ENCODE measurements around the gene CANT1. TPM values are rescaled to one million over a fixed set of nuclear protein-coding genes. Genes with fewer than 3 reads are reported as not detected.
A peak's percentile ranks its signal among the peaks of the same experiment; 100 is the strongest.
"Not testable (repeated sequence)": the region's sequence is repeated elsewhere in the genome, so short reads cannot be mapped to it uniquely, and the experiment has no call there.

The CANT1 gene
- polyA plus RNA-seq, 4 donors = 16.8 to 90.5 (median 42.3) TPM

GRCh38 chr17:79026376-79027273 is 17.1 kb upstream of the CANT1 start:
- Histone ChIP-seq H3K4me3 (ENCODE audit: low read depth in 1 of 3, low read length in 3 of 3) (no peak overlapping the region), H3K27me3 (ENCODE audit: control insufficient read depth in 3 of 3, insufficient read depth in 3 of 3, low read length in 3 of 3) (peaks cover 0 to 50% (median 0%) of the 10 kb centered on the region in 3 donors), H3K9me3 (ENCODE audit: control insufficient read depth in 2 of 2, insufficient read depth in 1 of 2, low read depth in 1 of 2, low read length in 1 of 2) (no peaks in the 10 kb centered on the region), H3K36me3 (ENCODE audit: control insufficient read depth in 3 of 3, insufficient read depth in 2 of 3, low read depth in 1 of 3, low read length in 3 of 3) (no peaks in the 10 kb centered on the region), H3K4me1 (ENCODE audit: control insufficient read depth in 3 of 3, insufficient read depth in 2 of 3, low read depth in 1 of 3, low read length in 2 of 3) (peaks cover 3 to 44% (median 8%) of the 10 kb centered on the region in 3 donors), H3K27ac (ENCODE audit: low read depth in 1 of 3, low read length in 2 of 3) (peak overlapping the region in 1 of 3 donors; percentile 91)
- FAIRE-seq (no peak), DNase-seq (peak; percentile 73 to 84)
- 13 to 49% (median 39%) methylated on average over 16 of the region's 16 CpGs for WGBS, 3 donors

- FAIRE-seq = no peak
- peaks cover 3 to 50% (median 9%) of the 10 kb centered on the region in 3 donors for H3K4me1 ChIP-seq (ENCODE audit: control insufficient read depth in 3 of 3, insufficient read depth in 2 of 3, low read depth in 1 of 3, low read length in 2 of 3)
- DNase-seq = peak; percentile 15 to 19
These were observed 15.6 kb upstream of the CANT1 start for GRCh38 chr17:79024901-79025737.

GRCh38 chr17:79023886-79024771 is 14.6 kb upstream of the CANT1 start, which contains the start of gene C1QTNF1:
C1QTNF1 (plus strand) TSS chr17:79024169; CDS start chr17:79043969, 19,800 bp downstream.
- FAIRE-seq = no peak
- Histone ChIP-seq H3K27me3 (ENCODE audit: control insufficient read depth in 3 of 3, insufficient read depth in 3 of 3, low read length in 3 of 3) (peaks cover 0 to 47% (median 0%) of the 10 kb centered on the region in 3 donors), H3K27ac (ENCODE audit: low read depth in 1 of 3, low read length in 2 of 3) (peak within 1 kb of the TSS in 1 of 3 donors; percentile 38), H3K4me3 (ENCODE audit: low read depth in 1 of 3, low read length in 3 of 3) (peak within 1 kb of the TSS; percentile 31 to 57 (median 51)), H3K36me3 (ENCODE audit: control insufficient read depth in 3 of 3, insufficient read depth in 2 of 3, low read depth in 1 of 3, low read length in 3 of 3) (no peaks in the 10 kb centered on the region), H3K9me3 (ENCODE audit: control insufficient read depth in 2 of 2, insufficient read depth in 1 of 2, low read depth in 1 of 2, low read length in 1 of 2) (no peaks in the 10 kb centered on the region), H3K4me1 (ENCODE audit: control insufficient read depth in 3 of 3, insufficient read depth in 2 of 3, low read depth in 1 of 3, low read length in 2 of 3) (peaks cover 3 to 60% (median 14%) of the 10 kb centered on the region in 3 donors)
- WGBS, 3 donors = 2 to 3% (median 2%) methylated on average over 66 to 77 of the region's 77 CpGs
- peak; percentile 49 to 52 for DNase-seq

More at GRCh38 chr17:79024901-79025737, 15.6 kb upstream of the CANT1 start:
- peak overlapping the region in 2 of 3 donors; percentile 51 to 57 for H3K4me3 ChIP-seq (ENCODE audit: low read depth in 1 of 3, low read length in 3 of 3)
- H3K9me3 ChIP-seq (ENCODE audit: control insufficient read depth in 2 of 2, insufficient read depth in 1 of 2, low read depth in 1 of 2, low read length in 1 of 2) = no peaks in the 10 kb centered on the region
- WGBS, 3 donors = 28 to 49% (median 41%) methylated on average over 31 of the region's 31 CpGs
- H3K27me3 ChIP-seq (ENCODE audit: control insufficient read depth in 3 of 3, insufficient read depth in 3 of 3, low read length in 3 of 3) = peaks cover 0 to 50% (median 0%) of the 10 kb centered on the region in 3 donors
- no peaks in the 10 kb centered on the region for H3K36me3 ChIP-seq (ENCODE audit: control insufficient read depth in 3 of 3, insufficient read depth in 2 of 3, low read depth in 1 of 3, low read length in 3 of 3)
- H3K27ac ChIP-seq (ENCODE audit: low read depth in 1 of 3, low read length in 2 of 3) = peak overlapping the region in 1 of 3 donors; percentile 37

- no peak for FAIRE-seq
- peak overlapping the region in 1 of 3 donors; percentile 27 for H3K27ac ChIP-seq (ENCODE audit: low read depth in 1 of 3, low read length in 2 of 3)
- no peaks in the 10 kb centered on the region for H3K9me3 ChIP-seq (ENCODE audit: control insufficient read depth in 2 of 2, insufficient read depth in 1 of 2, low read depth in 1 of 2, low read length in 1 of 2)
- H3K4me3 ChIP-seq (ENCODE audit: low read depth in 1 of 3, low read length in 3 of 3) = no peak overlapping the region
- DNase-seq = no peak
- WGBS, 3 donors = 81 to 87% (median 87%) methylated on average over 12 of the region's 12 CpGs
- H3K4me1 ChIP-seq (ENCODE audit: control insufficient read depth in 3 of 3, insufficient read depth in 2 of 3, low read depth in 1 of 3, low read length in 2 of 3) = peaks cover 3 to 62% (median 14%) of the 10 kb centered on the region in 3 donors
- H3K36me3 ChIP-seq (ENCODE audit: control insufficient read depth in 3 of 3, insufficient read depth in 2 of 3, low read depth in 1 of 3, low read length in 3 of 3) = no peaks in the 10 kb centered on the region
- peaks cover 0 to 44% (median 0%) of the 10 kb centered on the region in 3 donors for H3K27me3 ChIP-seq (ENCODE audit: control insufficient read depth in 3 of 3, insufficient read depth in 3 of 3, low read length in 3 of 3)
These were observed 13.7 kb upstream of the CANT1 start for GRCh38 chr17:79023180-79023705.

- FAIRE-seq (no peak), DNase-seq (peak in 1 of 2 donors; percentile 54)
- 57 to 65% (median 63%) methylated on average over 9 of the region's 9 CpGs for WGBS, 3 donors
- H3K27me3 ChIP-seq (ENCODE audit: control insufficient read depth in 3 of 3, insufficient read depth in 3 of 3, low read length in 3 of 3) = peaks cover 0 to 37% (median 0%) of the 10 kb centered on the region in 3 donors
- no peaks in the 10 kb centered on the region for H3K9me3 ChIP-seq (ENCODE audit: control insufficient read depth in 2 of 2, insufficient read depth in 1 of 2, low read depth in 1 of 2, low read length in 1 of 2)
- H3K36me3 ChIP-seq (ENCODE audit: control insufficient read depth in 3 of 3, insufficient read depth in 2 of 3, low read depth in 1 of 3, low read length in 3 of 3) = no peaks in the 10 kb centered on the region
- H3K4me3 ChIP-seq (ENCODE audit: low read depth in 1 of 3, low read length in 3 of 3) = no peak overlapping the region
- peak overlapping the region in 1 of 3 donors; percentile 27 for H3K27ac ChIP-seq (ENCODE audit: low read depth in 1 of 3, low read length in 2 of 3)
- peaks cover 0 to 55% (median 12%) of the 10 kb centered on the region in 3 donors for H3K4me1 ChIP-seq (ENCODE audit: control insufficient read depth in 3 of 3, insufficient read depth in 2 of 3, low read depth in 1 of 3, low read length in 2 of 3)
These were observed 13.0 kb upstream of the CANT1 start for GRCh38 chr17:79022507-79022991.

- DNase-seq; FAIRE-seq; H3K36me3 ChIP-seq (ENCODE audit: control insufficient read depth in 3 of 3, insufficient read depth in 2 of 3, low read depth in 1 of 3, low read length in 3 of 3); H3K4me3 ChIP-seq (ENCODE audit: low read depth in 1 of 3, low read length in 3 of 3); H3K9me3 ChIP-seq (ENCODE audit: control insufficient read depth in 2 of 2, insufficient read depth in 1 of 2, low read depth in 1 of 2, low read length in 1 of 2): not testable (repeated sequence)
- peaks cover 0 to 49% (median 9%) of the 10 kb centered on the region in 3 donors for H3K4me1 ChIP-seq (ENCODE audit: control insufficient read depth in 3 of 3, insufficient read depth in 2 of 3, low read depth in 1 of 3, low read length in 2 of 3)
- peak overlapping the region in 1 of 3 donors; percentile 27 for H3K27ac ChIP-seq (ENCODE audit: low read depth in 1 of 3, low read length in 2 of 3)
- WGBS, 3 donors = 90 to 94% (median 92%) methylated on average over 2 of the region's 2 CpGs
- H3K27me3 ChIP-seq (ENCODE audit: control insufficient read depth in 3 of 3, insufficient read depth in 3 of 3, low read length in 3 of 3) = peaks cover 0 to 32% (median 0%) of the 10 kb centered on the region in 3 donors
These were observed 12.4 kb upstream of the CANT1 start for GRCh38 chr17:79021929-79022328.

GRCh38 chr17:79020631-79021301 is 11.2 kb upstream of the CANT1 start:
- DNase-seq = no peak
- Histone ChIP-seq H3K36me3 (ENCODE audit: control insufficient read depth in 3 of 3, insufficient read depth in 2 of 3, low read depth in 1 of 3, low read length in 3 of 3) (no peaks in the 10 kb centered on the region), H3K4me1 (ENCODE audit: control insufficient read depth in 3 of 3, insufficient read depth in 2 of 3, low read depth in 1 of 3, low read length in 2 of 3) (peaks cover 0 to 39% (median 9%) of the 10 kb centered on the region in 3 donors), H3K9me3 (ENCODE audit: control insufficient read depth in 2 of 2, insufficient read depth in 1 of 2, low read depth in 1 of 2, low read length in 1 of 2) (peaks cover 0 to under 1% of the 10 kb centered on the region in 2 donors), H3K4me3 (ENCODE audit: low read depth in 1 of 3, low read length in 3 of 3) (no peak overlapping the region), H3K27ac (ENCODE audit: low read depth in 1 of 3, low read length in 2 of 3) (peak overlapping the region in 1 of 3 donors; percentile 56), H3K27me3 (ENCODE audit: control insufficient read depth in 3 of 3, insufficient read depth in 3 of 3, low read length in 3 of 3) (peaks cover 0 to 30% (median 0%) of the 10 kb centered on the region in 3 donors)
- FAIRE-seq = no peak
- 70 to 88% (median 73%) methylated on average over 2 of the region's 2 CpGs for WGBS, 3 donors
